ENCODE data around the gene OTULIN. TPM values are rescaled to one million over a fixed set of nuclear protein-coding genes. Genes with fewer than 3 reads are reported as not detected.

The OTULIN gene
- total and polyA plus RNA-seq, 2 of the 4 experiments (the other 2 are of a cell fraction): 6.9 to 19.5 TPM

DNA sequence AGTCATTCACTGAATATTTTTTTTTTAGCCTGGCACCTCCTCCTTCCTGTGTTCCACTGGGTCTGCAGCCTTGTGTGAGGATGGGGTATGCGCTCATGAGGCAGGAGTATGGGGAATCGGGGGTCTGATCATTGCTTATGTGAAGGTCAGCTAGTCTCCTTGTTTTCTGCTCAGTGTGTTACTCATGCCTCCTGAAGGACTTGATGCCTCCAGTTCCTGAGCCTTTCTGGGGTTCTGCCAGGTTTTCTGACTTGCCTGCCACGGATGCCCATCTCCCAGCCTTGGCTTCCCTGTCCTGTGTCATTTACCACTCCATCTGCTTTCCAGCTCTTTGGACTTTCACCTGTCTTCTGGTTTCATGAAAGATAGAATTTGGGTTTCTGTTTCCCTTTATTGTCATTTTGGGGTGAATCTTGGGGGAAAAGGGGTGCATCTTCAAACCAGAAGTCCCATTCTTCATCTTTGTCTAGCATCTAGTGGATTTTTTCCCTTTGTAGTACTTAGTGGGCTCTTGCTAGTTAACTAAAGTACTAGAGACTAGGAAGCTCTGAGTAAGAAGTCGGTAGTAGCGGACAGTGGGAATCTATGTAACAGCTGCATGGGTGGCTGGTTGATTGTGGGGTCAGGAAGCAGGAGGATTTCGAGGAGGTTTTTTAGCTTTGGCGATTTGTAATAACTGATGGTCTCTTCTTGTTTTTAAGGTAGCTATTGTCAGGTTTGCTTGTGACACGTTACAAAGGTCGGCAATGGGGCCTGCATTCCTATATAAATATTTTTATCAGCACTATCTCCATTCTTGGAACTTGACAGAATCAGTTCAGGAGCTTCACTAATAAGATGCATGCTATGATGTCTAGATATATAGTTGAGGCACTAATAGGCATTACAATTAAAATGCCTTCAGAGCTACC is 8.2 kb downstream of the OTULIN start (continued):
- no peak for TF ChIP-seq BHLHE40 (IDR thresholded peaks at IDR 0.05; ENCODE audit: low read depth, low read length)
- no peak for TF ChIP-seq POLR2A (IDR thresholded peaks at IDR 0.05; ENCODE audit: low read depth, low read length)
- TF ChIP-seq MAFK (IDR thresholded peaks at IDR 0.05; ENCODE audit: low read depth, low read length): no peak

DNA sequence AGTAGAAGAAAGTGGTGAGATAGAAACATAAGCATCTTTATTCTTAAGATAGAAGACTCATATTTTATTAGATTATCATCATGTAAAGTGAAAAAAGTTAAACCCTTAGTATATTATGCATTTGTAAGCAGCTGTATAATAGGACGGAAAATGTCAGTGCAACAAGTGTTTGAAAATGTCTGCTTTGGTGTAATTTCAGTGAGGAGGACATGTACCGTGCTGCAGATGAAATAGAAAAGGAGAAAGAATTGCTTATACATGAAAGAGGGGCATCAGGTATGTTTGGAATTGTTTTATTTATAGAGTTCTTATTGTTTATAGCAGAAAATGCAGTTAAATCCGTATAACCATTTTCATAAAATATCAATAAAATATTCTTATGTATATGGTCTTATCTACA is 8.9 kb downstream of the OTULIN start:
- no TSS peak for BruUV-seq (replicated peaks)
- Histone ChIP-seq H3K9me1 (ENCODE audit: insufficient read depth, low read length) (peaks cover 17% of the 10 kb centered on the region), H3K23ac (ENCODE audit: low read depth, low read length) (no peak overlapping the region), H3K56ac (ENCODE audit: extremely low read depth, insufficient read depth, low read length) (no peak overlapping the region), H4K8ac (ENCODE audit: low read depth in 2 of 2, low read length in 2 of 2) (no peak overlapping the region), H3K27ac (ENCODE audit: insufficient read depth, low read length) (no peak overlapping the region), H2BK120ac (ENCODE audit: low read depth, low read length) (no peak overlapping the region), H3K9me3 (ENCODE audit: control insufficient read depth, insufficient read depth, low read length) (no peaks in the 10 kb centered on the region), H4K5ac (ENCODE audit: low read depth, low read length) (no peak overlapping the region), H2AK5ac (ENCODE audit: low read depth, low read length) (no peak overlapping the region), H2BK5ac (ENCODE audit: low read depth, low read length, poor library complexity, severe bottlenecking) (no peak overlapping the region), H4K20me1 (ENCODE audit: insufficient read depth, low read length) (peaks cover 59% of the 10 kb centered on the region), H3K4me3 (ENCODE audit: insufficient read depth, low read depth, low read length) (no peak overlapping the region), H3K36me3 (ENCODE audit: control insufficient read depth, insufficient read depth, low read length) (peaks cover 8% of the 10 kb centered on the region), H3K9ac (ENCODE audit: low read depth, low read length) (no peak overlapping the region), H3K4ac (ENCODE audit: low read depth, low read length) (no peak overlapping the region), H2AK9ac (replicated peaks; ENCODE audit: low read depth, low read length, poor library complexity) (no peak overlapping the region), H2BK20ac (ENCODE audit: low read depth, low read length) (no peak overlapping the region), H4K91ac (ENCODE audit: insufficient read depth, low read depth, low read length) (no peak overlapping the region), H3K4me2 (ENCODE audit: low read depth, low read length) (no peak overlapping the region), H3K18ac (ENCODE audit: low read depth, low read length) (no peak overlapping the region), H3K4me1 (ENCODE audit: control insufficient read depth, insufficient read depth, low read length) (peaks cover 15% of the 10 kb centered on the region), H3K27me3 (ENCODE audit: control insufficient read depth, insufficient read depth, low read length) (no peaks in the 10 kb centered on the region), H2AFZ (replicated peaks; ENCODE audit: low read length, poor library complexity) (no peak overlapping the region), H3K79me1 (ENCODE audit: low read depth in 1 of 2, low read length in 2 of 2) (peaks cover 37 to 83% of the 10 kb centered on the region in 2 experiments), H3K14ac (replicated peaks; ENCODE audit: low read depth, low read length) (no peak overlapping the region), H2BK15ac (ENCODE audit: low read depth, low read length) (no peak overlapping the region)
- intact Hi-C loops (cut with micrococcal nuclease) (no loop called here), in situ Hi-C loops (cut with MboI; ENCODE audit: low sequenced_read_pairs) (loop anchor here (25.0 kb wide), 2 partner anchors 561 to 686 kb away; no protein-coding TSS in a partner anchor), dilution Hi-C loops (cut with HindIII; ENCODE audit: low sequenced_read_pairs, unreplicated experiment) (no loop called here)
- DNase-seq: no peak
- WGBS, 2 experiments (ENCODE audit: extremely low coverage in 2 of 2, insufficient read length in 1 of 2): no CpG with 5 or more reads among the region's 3 CpGs
- POLR2A ChIA-PET (ENCODE audit: unreplicated experiment): no interaction called here
- CTCF ChIA-PET: interaction anchor here (0.8 kb wide), 1 partner anchor 12 kb away, joined by 4 read pairs; no protein-coding TSS in a partner anchor
- ATAC-seq (ENCODE audit: low read depth): no peak
- TF ChIP-seq RCOR1 (IDR thresholded peaks at IDR 0.05; ENCODE audit: insufficient replicate concordance, low read length): no peak
- TF ChIP-seq SMC3 (IDR thresholded peaks at IDR 0.05; ENCODE audit: low read depth, low read length): no peak
- TF ChIP-seq, protein P1, sequence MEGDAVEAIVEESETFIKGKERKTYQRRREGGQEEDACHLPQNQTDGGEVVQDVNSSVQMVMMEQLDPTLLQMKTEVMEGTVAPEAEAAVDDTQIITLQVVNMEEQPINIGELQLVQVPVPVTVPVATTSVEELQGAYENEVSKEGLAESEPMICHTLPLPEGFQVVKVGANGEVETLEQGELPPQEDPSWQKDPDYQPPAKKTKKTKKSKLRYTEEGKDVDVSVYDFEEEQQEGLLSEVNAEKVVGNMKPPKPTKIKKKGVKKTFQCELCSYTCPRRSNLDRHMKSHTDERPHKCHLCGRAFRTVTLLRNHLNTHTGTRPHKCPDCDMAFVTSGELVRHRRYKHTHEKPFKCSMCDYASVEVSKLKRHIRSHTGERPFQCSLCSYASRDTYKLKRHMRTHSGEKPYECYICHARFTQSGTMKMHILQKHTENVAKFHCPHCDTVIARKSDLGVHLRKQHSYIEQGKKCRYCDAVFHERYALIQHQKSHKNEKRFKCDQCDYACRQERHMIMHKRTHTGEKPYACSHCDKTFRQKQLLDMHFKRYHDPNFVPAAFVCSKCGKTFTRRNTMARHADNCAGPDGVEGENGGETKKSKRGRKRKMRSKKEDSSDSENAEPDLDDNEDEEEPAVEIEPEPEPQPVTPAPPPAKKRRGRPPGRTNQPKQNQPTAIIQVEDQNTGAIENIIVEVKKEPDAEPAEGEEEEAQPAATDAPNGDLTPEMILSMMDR (conservative IDR thresholded peaks at IDR 0.05; ENCODE audit: low read depth, low read length): no peak
- no peak for TF ChIP-seq MXI1 (IDR thresholded peaks at IDR 0.05; ENCODE audit: borderline replicate concordance, low read depth, low read length)
- TF ChIP-seq RFX5 (IDR thresholded peaks at IDR 0.05; ENCODE audit: low read depth, low read length): no peak
- no peak for TF ChIP-seq CEBPB (IDR thresholded peaks at IDR 0.05; ENCODE audit: low read depth, low read length)
- no peak for TF ChIP-seq NFE2L2 (IDR thresholded peaks at IDR 0.05; ENCODE audit: low read depth, low read length)
- TF ChIP-seq, protein P2, sequence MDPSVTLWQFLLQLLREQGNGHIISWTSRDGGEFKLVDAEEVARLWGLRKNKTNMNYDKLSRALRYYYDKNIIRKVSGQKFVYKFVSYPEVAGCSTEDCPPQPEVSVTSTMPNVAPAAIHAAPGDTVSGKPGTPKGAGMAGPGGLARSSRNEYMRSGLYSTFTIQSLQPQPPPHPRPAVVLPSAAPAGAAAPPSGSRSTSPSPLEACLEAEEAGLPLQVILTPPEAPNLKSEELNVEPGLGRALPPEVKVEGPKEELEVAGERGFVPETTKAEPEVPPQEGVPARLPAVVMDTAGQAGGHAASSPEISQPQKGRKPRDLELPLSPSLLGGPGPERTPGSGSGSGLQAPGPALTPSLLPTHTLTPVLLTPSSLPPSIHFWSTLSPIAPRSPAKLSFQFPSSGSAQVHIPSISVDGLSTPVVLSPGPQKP (IDR thresholded peaks at IDR 0.05; ENCODE audit: borderline replicate concordance, low read depth, low read length): no peak
- no peak for TF ChIP-seq BHLHE40 (IDR thresholded peaks at IDR 0.05; ENCODE audit: low read depth, low read length)
- no peak for TF ChIP-seq RAD21 (IDR thresholded peaks at IDR 0.05; ENCODE audit: low read length)
- no peak for TF ChIP-seq MAFK (IDR thresholded peaks at IDR 0.05; ENCODE audit: low read depth, low read length)
- TF ChIP-seq MAZ (IDR thresholded peaks at IDR 0.05; ENCODE audit: borderline replicate concordance, low read depth, low read length): no peak
- TF ChIP-seq FOS (IDR thresholded peaks at IDR 0.05; ENCODE audit: low read depth, low read length): no peak

Data from IMR-90 (cell line).